Epithelial cell of proximal tubule (primary cell): Measurements from ENCODE around the gene UHRF2. TPM values are rescaled to one million over a fixed set of nuclear protein-coding genes. Genes with fewer than 3 reads are reported as not detected.
"Not testable (repeated sequence)": the region's sequence is repeated elsewhere in the genome, so short reads cannot be mapped to it uniquely, and the experiment has no call there.

ENCODE experiments used
- DNase-seq: peaks from one replicate; pipeline ENCODE4 v3.0.0-alpha.2; 2011; ENCODE audit warnings: low read depth
- H3K4me3 ChIP-seq: 2 replicates; pipeline ENCODE4 v1.5.1; 2011; ENCODE audit warnings: low read depth, mild to moderate bottlenecking, low read length
- total RNA-seq: library from RNA; depleted of rRNA; stranded (reverse); fragments of >200 nt; gene quantifications from 2 replicates; pipeline ENCODE4 v1.2.3, GENCODE V29; 2015
- TF ChIP-seq, protein P1 (sequence below): conservative IDR thresholded peaks from 2 replicates; pipeline ENCODE4 v1.5.1; 2012; ENCODE audit warnings: low read depth, mild to moderate bottlenecking, low read length

The UHRF2 gene
- total RNA-seq, 1 donor from 2014 or later, result 36.9 TPM

DNA sequence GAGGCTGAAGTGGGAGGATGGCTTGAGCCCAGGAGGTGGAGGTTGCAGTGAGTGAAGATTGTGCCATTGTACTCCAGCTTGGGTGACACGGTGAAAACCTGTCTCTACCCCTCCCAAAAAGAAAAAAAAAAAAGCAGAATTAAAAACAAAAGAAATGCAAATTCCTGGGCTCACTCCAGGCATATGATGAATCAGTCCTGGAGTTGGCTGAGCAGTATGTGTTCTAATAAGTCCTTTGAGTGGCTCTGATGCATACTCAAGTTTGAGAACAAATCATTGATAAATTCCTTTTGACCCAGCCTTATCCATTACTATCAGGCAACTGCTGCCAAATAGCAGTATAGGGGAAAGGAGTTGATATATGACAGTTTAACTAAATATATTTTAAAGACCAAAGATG, 28.3 kb downstream of the UHRF2 start:
- TF ChIP-seq, protein P1, sequence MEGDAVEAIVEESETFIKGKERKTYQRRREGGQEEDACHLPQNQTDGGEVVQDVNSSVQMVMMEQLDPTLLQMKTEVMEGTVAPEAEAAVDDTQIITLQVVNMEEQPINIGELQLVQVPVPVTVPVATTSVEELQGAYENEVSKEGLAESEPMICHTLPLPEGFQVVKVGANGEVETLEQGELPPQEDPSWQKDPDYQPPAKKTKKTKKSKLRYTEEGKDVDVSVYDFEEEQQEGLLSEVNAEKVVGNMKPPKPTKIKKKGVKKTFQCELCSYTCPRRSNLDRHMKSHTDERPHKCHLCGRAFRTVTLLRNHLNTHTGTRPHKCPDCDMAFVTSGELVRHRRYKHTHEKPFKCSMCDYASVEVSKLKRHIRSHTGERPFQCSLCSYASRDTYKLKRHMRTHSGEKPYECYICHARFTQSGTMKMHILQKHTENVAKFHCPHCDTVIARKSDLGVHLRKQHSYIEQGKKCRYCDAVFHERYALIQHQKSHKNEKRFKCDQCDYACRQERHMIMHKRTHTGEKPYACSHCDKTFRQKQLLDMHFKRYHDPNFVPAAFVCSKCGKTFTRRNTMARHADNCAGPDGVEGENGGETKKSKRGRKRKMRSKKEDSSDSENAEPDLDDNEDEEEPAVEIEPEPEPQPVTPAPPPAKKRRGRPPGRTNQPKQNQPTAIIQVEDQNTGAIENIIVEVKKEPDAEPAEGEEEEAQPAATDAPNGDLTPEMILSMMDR, result no peak
- no peak overlapping the region for H3K4me3 ChIP-seq
- DNase-seq, result no peak

DNA sequence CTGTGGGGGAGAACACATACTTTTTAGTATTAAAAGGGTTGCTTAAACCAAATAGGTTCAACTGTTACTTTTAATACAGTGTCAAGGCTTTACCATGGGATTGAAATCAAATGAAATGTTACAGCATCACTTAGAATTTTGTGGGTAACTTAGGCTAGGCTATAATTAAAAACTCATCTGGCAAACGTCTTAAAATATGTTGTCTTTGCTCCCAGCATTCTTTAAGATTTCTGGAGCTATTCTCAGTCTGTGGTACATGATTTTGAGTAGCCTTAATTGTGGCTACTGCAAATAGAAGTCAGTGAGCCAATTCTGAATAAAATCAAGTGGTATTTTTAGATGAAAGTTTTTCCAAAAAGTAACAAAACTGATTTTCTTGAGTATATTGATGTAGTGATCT, 30.7 kb downstream of the UHRF2 start:
- TF ChIP-seq, protein P1, result no peak
- no peak overlapping the region for H3K4me3 ChIP-seq
- DNase-seq, result no peak

DNA sequence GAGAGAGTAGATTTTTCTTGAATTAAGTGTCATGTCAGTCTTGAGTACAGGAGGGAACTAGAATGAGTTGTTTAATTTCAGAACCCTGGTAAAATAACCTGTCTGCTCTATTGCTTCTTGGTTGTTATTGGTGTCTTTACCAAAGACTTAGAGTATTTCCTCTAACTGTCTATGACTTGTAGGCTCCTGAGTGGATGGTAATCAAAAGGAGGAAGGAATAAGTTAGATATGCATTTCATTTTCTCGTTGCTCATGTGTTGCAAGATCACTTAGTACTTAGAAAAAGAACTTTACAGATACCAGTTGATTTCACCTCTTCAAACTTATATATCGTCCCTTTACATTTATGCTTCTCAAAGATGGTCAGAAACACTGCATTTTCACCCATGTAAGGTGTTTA, 31.1 kb downstream of the UHRF2 start:
- TF ChIP-seq, protein P1, result no peak
- no peak overlapping the region for H3K4me3 ChIP-seq
- DNase-seq, result no peak

DNA sequence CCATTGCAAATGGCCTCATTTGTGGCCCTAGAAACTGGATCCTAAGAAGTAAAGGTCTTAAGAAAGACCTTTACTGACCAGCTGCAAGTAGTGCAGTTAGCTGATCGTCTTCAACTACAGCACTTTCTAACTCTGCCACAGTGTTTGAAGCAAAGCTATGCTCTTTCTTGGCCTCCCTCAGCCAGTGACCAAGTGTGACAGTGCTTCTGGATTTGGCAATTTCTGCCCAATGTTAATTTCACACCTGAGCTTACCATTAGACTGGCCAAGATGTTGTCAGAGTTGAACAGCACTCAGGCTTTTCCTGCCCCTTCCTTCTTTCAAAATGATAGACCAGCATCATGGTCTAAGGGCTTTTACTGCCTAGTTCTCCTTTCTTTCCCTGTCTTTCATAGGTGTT, 36.1 kb downstream of the UHRF2 start:
- DNase-seq, result no peak
- TF ChIP-seq, protein P1, result no peak
- H3K4me3 ChIP-seq, result no peak overlapping the region

DNA sequence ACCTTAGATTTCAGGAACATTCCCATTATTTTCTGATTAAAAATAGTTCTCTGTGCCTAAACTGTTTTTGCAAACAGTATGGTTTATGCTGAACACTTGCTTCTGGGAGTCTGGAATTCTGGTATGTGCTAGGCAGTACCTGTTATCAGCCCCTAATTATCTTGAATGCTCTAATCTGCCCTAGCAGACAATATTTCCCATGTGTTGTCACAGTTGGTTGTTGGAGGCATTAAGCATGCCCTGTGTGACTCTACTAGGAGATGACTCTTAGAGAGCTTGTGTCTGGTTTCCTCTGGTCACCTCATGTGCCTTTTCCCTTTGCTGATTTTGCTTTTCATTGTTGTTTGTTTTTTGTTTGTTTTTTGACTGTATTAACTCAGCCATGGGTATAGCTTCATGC, 36.6 kb downstream of the UHRF2 start:
- TF ChIP-seq, protein P1, result no peak
- no peak overlapping the region for H3K4me3 ChIP-seq
- DNase-seq, result no peak

DNA sequence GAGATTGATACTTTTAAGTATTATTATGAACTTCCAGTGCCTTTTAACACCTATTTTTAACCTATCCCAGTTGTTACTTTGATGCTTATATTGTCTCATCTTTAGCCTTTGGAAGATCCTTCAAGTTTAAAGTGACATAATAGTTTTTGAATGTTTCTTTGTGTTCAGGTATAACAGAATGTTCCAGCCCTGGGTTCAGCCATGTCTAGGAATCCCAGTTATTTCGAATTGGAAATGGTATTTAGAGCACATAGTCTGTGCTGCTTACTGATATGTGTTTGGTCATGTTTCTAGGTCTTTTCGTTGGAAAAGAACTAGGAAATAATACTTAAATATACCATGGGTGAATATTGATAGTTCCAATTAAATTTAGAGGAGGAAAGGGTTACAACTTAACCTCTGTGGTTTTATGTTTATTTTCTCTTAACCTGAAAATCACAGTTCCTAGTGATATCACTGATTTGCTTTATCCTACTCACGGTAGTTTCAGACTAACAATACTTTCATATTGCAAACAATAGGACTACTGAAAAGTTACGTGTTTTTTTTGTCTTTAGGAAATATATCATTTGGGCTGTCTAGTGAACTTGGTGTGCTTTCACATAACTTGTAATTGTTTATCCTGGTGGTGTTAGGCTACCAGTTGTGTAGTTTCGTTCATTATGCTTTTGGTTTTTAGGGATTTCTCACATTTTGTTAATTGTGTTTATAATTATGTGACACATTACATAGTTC, 37.8 kb downstream of the UHRF2 start:
- H3K4me3 ChIP-seq, result no peak overlapping the region
- no peak for DNase-seq
- TF ChIP-seq, protein P1, result no peak

DNA sequence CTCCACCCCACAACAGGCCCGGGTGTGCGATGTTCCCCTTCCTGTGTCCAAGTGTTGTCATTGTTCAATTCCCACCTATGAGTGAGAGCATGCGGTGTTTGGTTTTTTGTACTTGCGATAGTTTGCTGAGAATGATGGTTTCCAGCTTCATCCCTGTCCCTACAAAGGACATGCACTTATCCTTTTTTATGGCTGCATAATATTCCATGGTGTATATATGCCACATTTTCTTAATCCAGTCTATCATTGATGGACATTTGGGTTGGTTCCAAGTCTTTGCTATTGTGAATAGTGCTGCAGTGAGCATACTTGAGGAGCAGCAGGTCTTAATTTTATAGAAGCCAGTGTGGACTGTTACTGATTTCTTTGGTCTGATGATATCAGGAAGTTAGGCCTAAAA, 42.3 kb downstream of the UHRF2 start:
- DNase-seq, H3K4me3 ChIP-seq: not testable (repeated sequence)

DNA sequence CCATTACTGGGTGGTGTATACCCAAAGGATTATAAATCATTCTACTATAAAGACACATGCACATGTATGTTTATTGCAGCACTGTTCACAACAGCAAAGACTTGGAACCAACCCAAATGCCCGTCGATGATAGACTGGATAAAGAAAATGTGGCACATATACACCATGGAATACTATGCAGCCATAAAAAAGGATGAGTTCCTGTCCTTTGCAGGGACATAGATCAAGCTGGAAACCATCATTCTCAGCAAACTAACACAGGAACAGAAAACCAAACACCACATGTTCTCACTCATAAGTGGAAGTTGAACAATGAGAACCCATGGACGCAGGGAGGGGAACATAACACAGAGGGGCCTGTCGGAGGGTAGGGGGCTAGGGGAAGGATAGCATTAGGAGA, 45.7 kb downstream of the UHRF2 start:
- DNase-seq, H3K4me3 ChIP-seq: not testable (repeated sequence)
